ENCODE measurements around the gene NHS.

The NHS gene

DNA sequence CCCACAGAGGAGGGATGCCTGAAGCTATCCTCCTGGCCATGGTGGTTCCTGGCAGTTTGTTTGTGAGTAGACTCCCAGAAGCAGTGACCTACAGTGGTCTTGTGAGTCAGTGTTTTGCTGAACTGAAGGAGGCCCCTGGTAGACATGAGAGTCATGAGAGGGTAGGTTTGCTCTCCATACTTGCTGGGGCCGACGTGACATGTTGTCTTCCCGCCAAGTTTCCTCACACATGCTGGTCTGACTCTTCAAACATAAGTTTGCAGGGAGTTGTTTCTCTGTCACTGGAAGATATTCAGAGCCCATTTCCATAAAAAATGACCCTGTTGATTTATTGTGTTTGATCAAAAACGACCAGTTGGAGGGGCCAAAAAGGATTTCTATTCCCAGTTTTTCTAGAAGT is 231.2 kb downstream of the NHS start:
- intact Hi-C loops (cut with micrococcal nuclease): no loop called here
- Mint-ChIP-seq H3K27ac (no peak overlapping the region), H3K36me3 (ENCODE audit: low read depth) (no peaks in the 10 kb centered on the region), H3K4me3 (no peak overlapping the region), H3K9me3 (no peaks in the 10 kb centered on the region), H3K4me1 (ENCODE audit: low read depth) (peaks cover 8% of the 10 kb centered on the region), H3K27me3 (no peaks in the 10 kb centered on the region)

DNA sequence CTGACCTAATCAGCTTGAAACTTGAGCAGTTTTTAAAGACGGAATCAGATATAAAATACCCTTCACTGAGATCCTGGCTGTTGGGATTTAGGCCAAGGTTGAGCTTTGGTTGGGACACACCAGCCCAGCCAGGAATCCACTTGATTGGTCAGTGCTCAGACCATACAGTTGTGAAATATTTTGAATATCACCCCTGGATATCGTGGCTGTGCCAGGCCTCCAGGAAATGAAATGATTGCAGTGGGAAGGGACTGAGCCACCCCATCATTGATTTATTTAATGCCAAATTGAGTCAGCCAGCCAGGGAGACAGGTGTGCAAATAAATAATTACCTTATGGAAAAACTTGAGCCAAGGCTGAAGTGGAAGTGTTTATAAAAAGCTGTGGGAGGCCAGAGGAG is 233.9 kb downstream of the NHS start:
- H3K27ac Mint-ChIP-seq: no peak overlapping the region
- H3K9me3 Mint-ChIP-seq: no peaks in the 10 kb centered on the region
- H3K4me1 Mint-ChIP-seq (ENCODE audit: low read depth): no peaks in the 10 kb centered on the region
- H3K27me3 Mint-ChIP-seq: no peaks in the 10 kb centered on the region
- intact Hi-C loops (cut with micrococcal nuclease): no loop called here
- no peak overlapping the region for H3K4me3 Mint-ChIP-seq
- no peaks in the 10 kb centered on the region for H3K36me3 Mint-ChIP-seq (ENCODE audit: low read depth)

DNA sequence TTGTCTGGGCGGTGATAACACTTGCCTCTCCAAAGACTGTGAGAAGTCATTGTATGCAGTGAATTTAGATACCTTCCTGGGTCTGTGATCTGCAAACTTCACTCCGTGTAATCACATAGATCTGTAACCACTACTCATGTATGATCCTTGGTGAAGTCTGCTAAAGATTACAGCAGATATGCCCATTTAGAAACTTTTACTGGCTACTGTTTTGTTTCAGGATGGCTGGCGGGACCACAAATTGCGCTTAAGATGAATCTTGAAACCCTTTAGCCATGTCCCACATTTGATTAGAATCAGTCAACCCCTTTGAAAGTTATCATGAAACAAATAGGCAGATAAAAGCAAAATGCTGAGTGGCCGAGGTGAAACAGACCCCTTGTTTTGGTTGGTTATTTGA is 235.8 kb downstream of the NHS start:
- intact Hi-C loops (cut with micrococcal nuclease): no loop called here
- Mint-ChIP-seq H3K4me1 (ENCODE audit: low read depth) (no peaks in the 10 kb centered on the region), H3K9me3 (no peaks in the 10 kb centered on the region), H3K27ac (no peak overlapping the region), H3K36me3 (ENCODE audit: low read depth) (no peaks in the 10 kb centered on the region), H3K27me3 (no peaks in the 10 kb centered on the region), H3K4me3 (no peak overlapping the region)

DNA sequence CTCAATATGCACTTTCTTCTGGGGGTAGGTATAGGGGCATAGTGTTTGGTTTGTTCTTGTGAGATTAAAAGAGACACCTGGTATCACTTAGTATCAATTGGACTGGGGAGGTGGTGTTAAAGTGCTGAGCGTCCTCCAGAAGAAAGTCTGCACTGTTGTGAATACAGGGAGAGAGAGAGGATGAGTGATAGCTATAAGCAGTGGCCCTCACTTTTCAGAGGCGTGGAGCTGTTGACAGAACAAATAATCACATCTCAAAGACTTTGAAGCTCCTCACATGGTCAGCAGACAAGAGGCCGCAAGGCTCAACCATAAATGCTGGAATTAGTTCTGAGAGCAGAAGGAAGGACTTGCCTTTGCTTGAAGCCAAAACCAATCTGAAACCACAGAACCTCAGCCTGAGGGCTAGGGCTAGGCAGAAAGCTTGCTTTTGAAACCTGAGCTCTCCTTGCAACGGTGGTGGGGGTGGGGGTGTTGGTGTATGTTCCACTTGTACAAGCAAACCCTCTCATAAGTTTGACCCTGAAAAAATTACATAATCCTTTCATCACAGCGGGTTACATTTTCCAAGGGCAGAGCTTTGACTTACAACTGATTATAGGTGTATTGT is 239.1 kb downstream of the NHS start:
- Mint-ChIP-seq H3K4me1 (ENCODE audit: low read depth) (no peaks in the 10 kb centered on the region), H3K27me3 (no peaks in the 10 kb centered on the region), H3K4me3 (no peak overlapping the region), H3K9me3 (no peaks in the 10 kb centered on the region), H3K36me3 (ENCODE audit: low read depth) (no peaks in the 10 kb centered on the region), H3K27ac (no peak overlapping the region)
- intact Hi-C loops (cut with micrococcal nuclease): no loop called here

DNA sequence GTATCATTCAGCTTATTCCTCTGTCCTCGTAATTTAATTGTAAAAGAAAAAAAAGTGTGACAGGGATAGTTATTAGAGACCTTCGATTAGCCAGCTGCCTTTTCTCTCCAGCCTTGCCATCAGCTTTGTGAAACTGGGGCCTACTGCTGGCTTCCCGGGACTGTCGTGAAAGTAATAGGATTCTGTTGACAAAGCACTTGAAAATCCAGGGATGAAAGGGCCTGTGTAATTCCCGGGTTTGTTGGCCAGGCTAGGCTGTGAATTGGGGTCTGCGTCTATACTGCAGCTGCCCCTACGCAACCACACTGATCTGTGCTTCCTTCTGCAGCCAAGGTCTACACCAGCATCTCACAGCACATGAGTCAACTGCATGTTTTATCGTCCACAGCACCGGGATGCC is 241.9 kb downstream of the NHS start:
- Mint-ChIP-seq H3K36me3 (ENCODE audit: low read depth) (no peaks in the 10 kb centered on the region), H3K9me3 (no peaks in the 10 kb centered on the region), H3K4me1 (ENCODE audit: low read depth) (no peaks in the 10 kb centered on the region), H3K4me3 (no peak overlapping the region), H3K27ac (no peak overlapping the region), H3K27me3 (no peaks in the 10 kb centered on the region)
- intact Hi-C loops (cut with micrococcal nuclease): no loop called here

DNA sequence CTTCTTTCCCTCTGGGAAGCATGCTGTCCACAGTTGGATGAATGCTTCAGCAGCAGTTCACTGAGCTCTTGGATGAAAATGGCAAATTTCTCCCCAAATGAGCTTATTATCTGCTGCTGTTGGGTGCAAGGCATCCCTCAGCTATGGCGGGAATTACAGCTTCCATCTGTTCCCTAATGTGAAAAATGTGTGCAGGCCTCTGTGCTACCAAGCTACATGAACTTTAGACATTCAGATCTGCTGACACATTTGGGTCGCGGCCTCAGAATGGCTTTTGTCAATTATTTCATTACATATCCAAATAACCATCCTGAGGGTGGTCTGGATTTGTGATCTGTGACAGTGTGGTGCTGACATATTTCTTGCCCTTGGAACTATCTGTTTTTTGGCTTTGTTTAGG is 242.8 kb downstream of the NHS start:
- Mint-ChIP-seq H3K36me3 (ENCODE audit: low read depth) (no peaks in the 10 kb centered on the region), H3K27ac (no peak overlapping the region), H3K4me3 (no peak overlapping the region), H3K4me1 (ENCODE audit: low read depth) (no peaks in the 10 kb centered on the region), H3K9me3 (no peaks in the 10 kb centered on the region), H3K27me3 (no peaks in the 10 kb centered on the region)
- intact Hi-C loops (cut with micrococcal nuclease): no loop called here

DNA sequence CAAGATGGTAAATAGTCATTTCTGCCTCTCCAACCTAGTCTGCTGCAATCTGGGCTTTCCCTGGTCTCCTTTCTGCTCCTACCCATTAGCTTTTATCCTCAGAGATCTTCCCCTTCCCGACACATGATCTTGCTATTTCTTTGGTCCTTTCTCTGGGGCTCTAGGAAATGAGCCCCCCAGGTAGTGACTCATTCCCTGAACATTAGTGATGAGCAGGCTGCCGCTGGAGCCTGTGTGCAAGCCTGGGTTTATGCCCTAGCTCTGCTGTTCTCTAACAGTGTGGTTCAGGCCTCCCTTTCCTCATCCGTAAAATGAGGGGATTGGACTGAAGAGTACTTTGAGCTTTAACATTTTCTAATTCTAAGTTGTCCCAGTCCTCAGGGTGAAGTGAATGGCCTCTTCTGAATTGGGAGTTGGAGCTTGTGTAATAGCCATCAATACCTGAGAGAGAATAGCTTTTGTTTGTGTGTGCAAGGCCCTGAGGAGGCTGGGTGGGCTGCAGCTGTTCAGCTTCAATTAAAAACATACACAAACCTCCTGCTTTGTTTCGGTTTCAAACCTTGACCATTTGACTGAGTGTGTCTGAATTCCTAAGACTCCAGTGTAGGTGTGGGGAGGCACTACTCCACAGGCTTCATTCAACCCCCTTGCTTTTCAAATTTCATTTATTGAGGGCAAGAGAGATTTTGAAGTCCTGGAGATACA is 246.7 kb downstream of the NHS start:
- Mint-ChIP-seq H3K27me3 (no peaks in the 10 kb centered on the region), H3K4me3 (no peak overlapping the region), H3K36me3 (ENCODE audit: low read depth) (no peaks in the 10 kb centered on the region), H3K27ac (no peak overlapping the region), H3K9me3 (no peaks in the 10 kb centered on the region), H3K4me1 (ENCODE audit: low read depth) (peaks cover 5% of the 10 kb centered on the region)
- intact Hi-C loops (cut with micrococcal nuclease): no loop called here

DNA sequence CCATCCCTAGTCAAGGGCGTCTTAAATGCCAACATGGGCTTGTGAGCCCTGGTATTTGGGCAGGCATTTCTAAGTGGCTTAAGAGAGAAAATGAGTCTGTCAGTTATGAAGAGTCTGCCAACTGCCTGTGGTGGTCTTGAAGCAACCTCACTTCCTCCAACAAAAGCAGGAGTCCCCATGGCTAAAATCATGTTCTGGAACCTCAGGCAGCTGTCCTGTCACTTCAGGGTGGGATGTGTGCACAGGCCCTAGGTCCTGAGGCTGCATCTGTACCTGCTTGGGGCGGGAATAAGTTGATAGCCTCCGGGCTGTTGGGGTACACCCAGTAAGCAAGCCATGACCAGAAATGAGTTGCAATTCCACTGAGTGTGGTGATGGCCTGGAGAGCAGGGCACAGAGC is 247.3 kb downstream of the NHS start:
- H3K27ac Mint-ChIP-seq: no peak overlapping the region
- H3K27me3 Mint-ChIP-seq: no peaks in the 10 kb centered on the region
- no peak overlapping the region for H3K4me3 Mint-ChIP-seq
- H3K4me1 Mint-ChIP-seq (ENCODE audit: low read depth): peaks cover 5% of the 10 kb centered on the region
- intact Hi-C loops (cut with micrococcal nuclease): no loop called here
- H3K9me3 Mint-ChIP-seq: no peaks in the 10 kb centered on the region
- no peaks in the 10 kb centered on the region for H3K36me3 Mint-ChIP-seq (ENCODE audit: low read depth)

DNA sequence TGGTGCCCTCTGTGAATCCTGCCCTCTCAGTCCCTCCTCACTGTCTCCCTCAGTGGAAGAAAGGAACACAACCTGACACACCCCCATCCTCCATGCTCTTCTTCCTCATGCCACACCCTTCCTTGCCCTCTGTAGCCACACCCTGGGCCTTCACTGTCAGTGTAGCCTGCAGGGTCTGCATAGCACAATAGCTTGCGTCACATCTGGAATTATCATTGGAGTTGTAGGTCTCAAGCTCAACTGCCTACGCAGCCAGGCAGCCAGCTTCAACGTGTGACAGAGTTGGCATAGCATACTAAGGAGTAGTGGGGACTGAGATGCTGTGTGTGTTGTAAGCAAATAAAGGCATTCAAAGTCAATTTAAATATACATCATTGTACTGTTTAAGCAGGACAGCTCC is 248.8 kb downstream of the NHS start:
- Mint-ChIP-seq H3K4me3 (no peak overlapping the region), H3K36me3 (ENCODE audit: low read depth) (no peaks in the 10 kb centered on the region), H3K27ac (no peak overlapping the region), H3K9me3 (no peaks in the 10 kb centered on the region), H3K4me1 (ENCODE audit: low read depth) (peaks cover 5% of the 10 kb centered on the region), H3K27me3 (no peaks in the 10 kb centered on the region)
- intact Hi-C loops (cut with micrococcal nuclease): no loop called here

DNA sequence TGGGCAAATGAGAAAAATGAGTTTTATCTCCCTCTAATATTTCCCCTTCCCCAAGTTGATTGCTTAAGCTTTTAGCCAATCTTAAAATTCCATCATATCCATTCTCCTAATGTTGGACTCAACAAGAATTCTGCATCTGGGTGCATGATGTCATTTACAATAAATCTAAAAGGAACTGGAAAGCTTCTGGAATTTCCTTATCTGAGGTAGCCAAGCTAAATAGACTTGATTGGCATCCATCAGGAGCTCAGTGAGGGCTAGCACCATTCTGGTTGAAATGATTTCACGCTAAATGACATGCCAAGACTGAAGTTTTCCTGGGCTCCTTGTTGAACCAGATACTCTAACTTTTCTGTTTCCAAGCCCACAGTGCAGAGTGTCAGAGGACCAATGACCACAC is 252.0 kb downstream of the NHS start:
- no peak overlapping the region for H3K27ac Mint-ChIP-seq
- H3K36me3 Mint-ChIP-seq (ENCODE audit: low read depth): no peaks in the 10 kb centered on the region
- H3K4me3 Mint-ChIP-seq: no peak overlapping the region
- H3K4me1 Mint-ChIP-seq (ENCODE audit: low read depth): peaks cover 5% of the 10 kb centered on the region
- H3K27me3 Mint-ChIP-seq: no peaks in the 10 kb centered on the region
- no peaks in the 10 kb centered on the region for H3K9me3 Mint-ChIP-seq
- intact Hi-C loops (cut with micrococcal nuclease): no loop called here

DNA sequence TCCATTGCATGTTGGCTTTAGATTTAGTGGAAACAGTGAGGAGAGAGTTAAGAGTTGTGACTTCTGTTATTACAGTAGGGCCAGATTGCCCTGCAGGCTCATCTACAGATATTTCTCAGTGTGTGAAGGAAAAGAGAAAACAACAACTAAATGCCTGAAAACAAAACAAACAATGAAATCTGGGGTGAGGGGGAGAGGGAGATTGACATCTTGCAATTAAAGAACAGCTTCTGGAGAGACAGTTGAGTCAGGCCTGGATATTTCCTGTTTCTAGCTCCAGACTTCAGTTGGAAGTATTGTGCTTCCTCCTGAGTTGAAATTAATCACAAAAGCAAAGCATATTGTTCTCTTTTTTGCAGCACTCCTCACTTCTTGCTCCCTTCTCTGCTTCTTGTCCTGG is 254.0 kb downstream of the NHS start:
- Mint-ChIP-seq H3K36me3 (ENCODE audit: low read depth) (no peaks in the 10 kb centered on the region), H3K27ac (no peak overlapping the region), H3K4me1 (ENCODE audit: low read depth) (no peaks in the 10 kb centered on the region), H3K9me3 (no peaks in the 10 kb centered on the region), H3K4me3 (no peak overlapping the region), H3K27me3 (no peaks in the 10 kb centered on the region)
- intact Hi-C loops (cut with micrococcal nuclease): no loop called here

DNA sequence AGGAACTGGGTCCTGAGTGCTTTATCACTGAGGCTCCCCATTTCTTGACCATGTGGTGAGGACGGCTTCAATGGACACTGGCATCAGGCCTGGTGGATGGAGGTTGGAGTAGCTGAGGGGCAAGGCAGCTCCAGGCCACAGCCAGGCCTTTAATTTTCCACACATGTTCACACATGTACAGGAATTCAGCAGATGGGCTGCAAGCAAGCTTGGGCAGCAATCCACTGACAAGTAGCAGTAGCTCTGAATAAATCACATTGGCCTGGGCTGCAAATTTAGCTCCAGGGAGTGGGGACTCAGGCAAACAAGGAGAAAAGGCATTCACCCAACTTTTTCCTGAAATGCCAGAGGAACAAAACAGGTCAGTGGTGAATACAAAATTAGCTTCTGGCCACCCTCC is 254.5 kb downstream of the NHS start:
- H3K4me1 Mint-ChIP-seq (ENCODE audit: low read depth): no peaks in the 10 kb centered on the region
- intact Hi-C loops (cut with micrococcal nuclease): no loop called here
- H3K27ac Mint-ChIP-seq: no peak overlapping the region
- no peaks in the 10 kb centered on the region for H3K27me3 Mint-ChIP-seq
- H3K4me3 Mint-ChIP-seq: no peak overlapping the region
- H3K9me3 Mint-ChIP-seq: no peaks in the 10 kb centered on the region
- H3K36me3 Mint-ChIP-seq (ENCODE audit: low read depth): no peaks in the 10 kb centered on the region

DNA sequence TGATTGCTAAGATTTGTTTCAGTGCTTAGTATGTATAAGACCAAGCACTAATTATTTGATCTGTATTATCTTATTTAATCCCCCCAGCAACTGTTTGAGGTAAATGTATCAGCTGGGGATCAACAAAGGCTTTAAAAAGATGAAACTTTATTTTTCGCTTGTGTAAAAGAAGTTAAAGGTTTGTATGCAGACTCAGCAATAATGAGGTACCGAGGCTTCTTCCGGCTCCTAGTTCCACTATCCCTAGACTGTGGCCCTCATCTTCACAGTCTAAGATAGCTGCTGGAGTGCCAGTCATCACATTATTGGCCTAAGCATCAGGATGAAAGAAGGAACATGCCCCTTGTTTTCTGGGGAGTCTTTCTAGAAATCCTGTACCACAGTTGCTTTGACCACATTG is 256.6 kb downstream of the NHS start:
- Mint-ChIP-seq H3K27me3 (no peaks in the 10 kb centered on the region), H3K4me3 (no peak overlapping the region), H3K36me3 (ENCODE audit: low read depth) (no peaks in the 10 kb centered on the region), H3K9me3 (no peaks in the 10 kb centered on the region), H3K27ac (no peak overlapping the region), H3K4me1 (ENCODE audit: low read depth) (no peaks in the 10 kb centered on the region)
- intact Hi-C loops (cut with micrococcal nuclease): no loop called here

DNA sequence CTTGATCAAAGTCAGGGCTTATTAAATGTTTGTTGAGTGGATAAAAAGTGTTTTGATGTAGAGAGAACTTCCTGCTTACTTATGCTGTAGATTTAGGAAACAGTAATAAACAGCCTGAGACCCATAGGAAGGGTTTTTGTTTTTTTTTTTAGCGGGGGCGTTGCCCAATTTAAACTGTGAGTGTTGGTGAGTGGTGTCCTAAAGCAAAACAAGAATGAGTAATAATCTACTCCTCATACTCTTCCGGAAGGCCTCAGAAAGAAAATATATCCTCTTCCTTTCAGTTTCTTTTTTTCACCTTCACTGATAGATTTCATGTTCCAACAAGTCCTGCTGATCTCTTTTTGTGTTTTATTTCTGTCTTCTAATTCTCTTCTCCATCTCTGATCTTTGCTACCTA is 257.9 kb downstream of the NHS start:
- Mint-ChIP-seq H3K9me3 (no peaks in the 10 kb centered on the region), H3K4me1 (ENCODE audit: low read depth) (no peaks in the 10 kb centered on the region), H3K36me3 (ENCODE audit: low read depth) (no peaks in the 10 kb centered on the region), H3K27ac (no peak overlapping the region), H3K4me3 (no peak overlapping the region), H3K27me3 (no peaks in the 10 kb centered on the region)
- intact Hi-C loops (cut with micrococcal nuclease): no loop called here

DNA sequence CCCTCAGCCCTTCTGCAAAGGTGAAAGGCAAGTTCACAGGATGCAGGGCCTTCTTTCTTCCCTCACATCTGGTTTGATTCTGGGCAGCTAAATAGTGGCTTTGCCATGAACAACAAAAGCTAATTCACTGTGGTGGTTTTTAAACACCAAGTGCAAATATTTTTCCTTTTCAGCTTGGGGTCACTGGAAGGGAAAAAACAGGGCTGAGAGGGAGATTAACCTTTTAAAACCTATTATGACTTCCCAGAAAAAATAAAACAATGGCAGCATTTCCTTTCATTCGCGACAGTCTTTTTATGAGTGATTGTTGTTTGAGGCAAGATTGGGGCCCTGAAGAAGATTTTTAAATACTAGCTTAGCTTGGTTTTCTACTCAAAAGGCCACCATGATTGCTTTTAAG is 258.5 kb downstream of the NHS start:
- intact Hi-C loops (cut with micrococcal nuclease): no loop called here
- no peaks in the 10 kb centered on the region for H3K27me3 Mint-ChIP-seq
- no peaks in the 10 kb centered on the region for H3K36me3 Mint-ChIP-seq (ENCODE audit: low read depth)
- no peaks in the 10 kb centered on the region for H3K9me3 Mint-ChIP-seq
- no peak overlapping the region for H3K27ac Mint-ChIP-seq
- no peaks in the 10 kb centered on the region for H3K4me1 Mint-ChIP-seq (ENCODE audit: low read depth)
- H3K4me3 Mint-ChIP-seq: no peak overlapping the region

All from dendritic cell treated with granulocyte-macrophage colony-stimulating factor and Interleukin-4, amounts not matched to agents 40 ng/mL and 50 ng/mL, for 4 days (primary cell).